Measurements from ENCODE around the gene CDC5L. TPM values are rescaled to one million over a fixed set of nuclear protein-coding genes. Genes with fewer than 3 reads are reported as not detected.

Gene CDC5L
- total RNA-seq, 1 donor = 27.2 TPM

- no peak overlapping the region for H3K4me3 ChIP-seq (ENCODE audit: low read depth, low read length)
- TF ChIP-seq CTCF (IDR thresholded peaks at IDR 0.05; ENCODE audit: insufficient read depth, low read length) = no peak
- no peak for DNase-seq (ENCODE audit: low read depth)
Measured at GRCh38 chr6:44473393-44474189, 86.1 kb downstream of the CDC5L start.

- no peak for TF ChIP-seq CTCF (IDR thresholded peaks at IDR 0.05; ENCODE audit: insufficient read depth, low read length)
Measured at GRCh38 chr6:44474190-44474631, 86.7 kb downstream of the CDC5L start.

DNA sequence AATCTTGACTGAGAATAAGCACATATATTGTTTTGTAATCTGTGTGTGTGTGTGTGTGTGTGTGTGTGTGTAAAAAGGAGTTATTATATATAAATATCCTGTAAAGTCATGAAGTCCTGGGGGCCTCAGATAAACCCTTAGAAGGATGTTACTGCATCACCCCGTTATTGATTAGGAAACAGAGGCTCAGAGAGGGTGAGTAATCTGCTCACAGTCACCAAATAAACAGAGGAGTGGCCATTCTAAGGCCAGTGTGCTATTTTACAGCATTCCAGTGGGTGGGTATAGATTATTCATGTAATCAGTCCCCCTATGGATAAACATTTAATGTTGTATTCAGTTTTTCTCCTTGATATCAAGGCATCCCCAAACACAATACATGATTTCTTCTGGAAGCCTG, 87.1 kb downstream of the CDC5L start:
- H3K4me3 ChIP-seq (ENCODE audit: low read depth, low read length) = no peak overlapping the region
- TF ChIP-seq CTCF (IDR thresholded peaks at IDR 0.05; ENCODE audit: insufficient read depth, low read length) = no peak
- DNase-seq (ENCODE audit: low read depth) = no peak

More at GRCh38 chr6:44474190-44474631, 86.7 kb downstream of the CDC5L start:
- H3K4me3 ChIP-seq (ENCODE audit: low read depth, low read length) = no peak overlapping the region
- DNase-seq (ENCODE audit: low read depth) = no peak

GRCh38 chr6:44475417-44475778, 87.9 kb downstream of the CDC5L start:
- no peak for DNase-seq (ENCODE audit: low read depth)
- no peak for TF ChIP-seq CTCF (IDR thresholded peaks at IDR 0.05; ENCODE audit: insufficient read depth, low read length)
- no peak overlapping the region for H3K4me3 ChIP-seq (ENCODE audit: low read depth, low read length)

- peak; percentile 76 for DNase-seq (ENCODE audit: low read depth)
- H3K4me3 ChIP-seq (ENCODE audit: low read depth, low read length) = no peak overlapping the region
Measured at GRCh38 chr6:44475779-44476434, 88.4 kb downstream of the CDC5L start.

DNA sequence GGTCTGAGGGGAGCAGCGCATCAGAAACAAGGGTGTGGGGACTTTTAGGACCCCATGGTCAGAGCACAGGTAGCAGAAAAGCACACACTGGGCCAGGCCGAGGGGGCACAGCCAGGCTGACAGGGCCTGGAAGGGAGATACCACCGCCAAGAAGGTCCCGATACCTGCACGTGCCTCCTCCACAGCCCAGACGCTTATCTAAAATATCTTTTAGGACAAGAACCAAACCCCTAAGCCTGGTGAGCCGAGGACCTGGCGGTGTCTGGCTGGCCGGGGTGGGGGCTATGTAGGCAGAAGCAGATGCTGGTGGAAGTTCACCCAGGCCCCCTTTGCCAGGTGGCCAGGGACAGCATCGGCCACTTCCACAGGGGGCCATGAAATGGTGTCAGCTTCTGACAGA, 89.3 kb downstream of the CDC5L start:
- DNase-seq (ENCODE audit: low read depth) = no peak
- no peak overlapping the region for H3K4me3 ChIP-seq (ENCODE audit: low read depth, low read length)
- no peak for TF ChIP-seq CTCF (IDR thresholded peaks at IDR 0.05; ENCODE audit: insufficient read depth, low read length)

More at GRCh38 chr6:44475779-44476434, 88.4 kb downstream of the CDC5L start:
- peak; percentile 89 for TF ChIP-seq CTCF (IDR thresholded peaks at IDR 0.05; ENCODE audit: insufficient read depth, low read length)
